Adrenal gland (tissue), 12 donors: ENCODE results near the gene HOXC11. TPM values are rescaled to one million over a fixed set of nuclear protein-coding genes. Genes with fewer than 3 reads are reported as not detected.

ENCODE experiments used
- DNase-seq, 7 donors: peaks; one replicate each; pipeline ENCODE4 v3.0.0-alpha.2; 2019 to 2020
- H3K27ac ChIP-seq, 5 donors: fragments of 200-600 bp; sonication (generic) in 4 of 5; 1 replicate in 3 of 5; 2 replicates in 2 of 5; pipeline versions ENCODE4 v1.5.1 to v1.8.0; 2016 to 2020; ENCODE audit warnings: mild to moderate bottlenecking in 1 of 5
- H3K27me3 ChIP-seq: fragments of 200-600 bp; 2 replicates; pipeline ENCODE4 v1.8.0; 2021
- H3K36me3 ChIP-seq, 2 donors: fragments of 200-600 bp; replicated peaks in 1 of 2; 1 replicate in 1 of 2; 2 replicates in 1 of 2; pipeline versions ENCODE4 v1.5.1 to v1.8.0; 2018 to 2022
- H3K4me1 ChIP-seq, 2 donors: fragments of 200-600 bp; replicated peaks in 1 of 2; 1 replicate in 1 of 2; 2 replicates in 1 of 2; pipeline versions ENCODE4 v1.5.1 to v1.8.0; 2018 to 2021
- H3K4me3 ChIP-seq, 4 donors: fragments of 200-600 bp; sonication (generic) in 3 of 4; one replicate each; pipeline ENCODE4 v1.5.1; 2016 to 2018
- H3K9me3 ChIP-seq, 3 donors: fragments of 200-600 bp; sonication (generic) in 1 of 3; replicated peaks in 1 of 3; 1 replicate in 2 of 3; 2 replicates in 1 of 3; pipeline versions ENCODE4 v1.5.1 to v1.8.0; 2016 to 2021
- CTCF ChIP-seq, 6 experiments: fragments of 450-650 bp in 4 of 6; fragments of 200-600 bp in 2 of 6; sonication (generic) in 1 of 6; IDR thresholded peaks; 1 replicate in 5 of 6; 2 replicates in 1 of 6; pipeline versions ENCODE4 v1.5.1 to v1.8.0; 2016 to 2021; ENCODE audit warnings: antibody characterized with exemption in 6 of 6, mild to moderate bottlenecking in 2 of 6, moderate library complexity in 1 of 6
- POLR2A ChIP-seq, 2 donors: fragments of 450-650 bp; IDR thresholded peaks; one replicate each; pipeline ENCODE4 v1.6.1; 2017; ENCODE audit warnings: antibody characterized with exemption in 2 of 2, mild to moderate bottlenecking in 2 of 2, moderate library complexity in 1 of 2
- WGBS, 4 donors: extraction: QIAGEN DNeasy Blood & Tissue Kit in 2 of 4; methylation state at CpG; one replicate each; pipeline versions ENCODE4 v1.1.5 to v1.1.7; 2013 to 2017; 5-methylcytosine and 5-hydroxymethylcytosine counted together
- intact Hi-C, 2 donors: fragments of 100-400 bp; cut with DNase I; formaldehyde crosslinking; loops; one replicate each; pipeline versions ENCODE4 v1.14.1 to v1.15.0; 2022 to 2023
- polyA plus RNA-seq, 3 donors: library from polyadenylated mRNA; stranded (reverse); fragments of 200-250 nt in 2 of 3; fragments of 350-450 nt in 1 of 3; fragmentation: Illumina TruSeq in 1 of 3; extraction: RNeasy Lipid Tissue Mini Kit (QIAGEN cat#74804) in 1 of 3; gene quantifications; one replicate each; pipeline ENCODE4 v1.2.3, GENCODE V29; 2013 to 2014
- total RNA-seq, 9 donors: library from RNA; depleted of rRNA in 4 of 9; stranded (reverse); fragments of >200 nt in 4 of 9; fragments of 120-200 nt in 1 of 9; fragmentation: NEBNext Ultra II Directional in 1 of 9; extraction: Animal tissue kit (Norgen Biotek cat#: 25700) in 1 of 9; gene quantifications; one replicate each; pipeline versions ENCODE4 v1.1.0 to v1.2.4, GENCODE V29; 2013 to 2023
- donor health status: healthy with polysubstance abuse.
- donor health status: Bipolar disorder and iron deficiency.
- donor health status: DM: yes; HTN: yes; CAD: no.
- donor health status: DM: no; HTN: no; CAD: no.
- donor health status: DM: no; HTN: no; CAD: no.
- donor health status: DM: yes; HTN: yes; CAD: no.

The HOXC11 gene
- total and polyA plus RNA-seq, 12 donors, result not detected

- Histone ChIP-seq H3K9me3 (no peaks in the 10 kb centered on the region), H3K27me3 (peaks cover 100% of the 10 kb centered on the region), H3K27ac (no peak overlapping the region), H3K4me1 (no peaks in the 10 kb centered on the region), H3K36me3 (no peaks in the 10 kb centered on the region), H3K4me3 (no peak overlapping the region)
- WGBS, 4 donors, result 16 to 22% (median 19%) methylated on average over 5 of the region's 5 CpGs
- DNase-seq, result no peak
- intact Hi-C loops, result no loop called here
- TF ChIP-seq CTCF (IDR thresholded peaks at IDR 0.05) (no peak), POLR2A (IDR thresholded peaks at IDR 0.05) (no peak)
Observed at GRCh38 chr12:53941750-53942149, 31.2 kb upstream of the HOXC11 start.

GRCh38 chr12:53942467-53942997 lies 30.4 kb upstream of the HOXC11 start:
- H3K27me3 ChIP-seq, result peaks cover 96% of the 10 kb centered on the region
- no peak overlapping the region for H3K27ac ChIP-seq
- DNase-seq, result no peak
- WGBS, 4 donors, result 8 to 24% (median 16%) methylated on average over 2 of the region's 2 CpGs
- H3K4me3 ChIP-seq, result no peak overlapping the region
- no peak for TF ChIP-seq POLR2A (IDR thresholded peaks at IDR 0.05)
- TF ChIP-seq CTCF (IDR thresholded peaks at IDR 0.05), result no peak
- H3K4me1 ChIP-seq, result no peaks in the 10 kb centered on the region
- intact Hi-C loops, result no loop called here
- H3K36me3 ChIP-seq, result no peaks in the 10 kb centered on the region
- no peaks in the 10 kb centered on the region for H3K9me3 ChIP-seq

GRCh38 chr12:53944209-53944608 lies 28.7 kb upstream of the HOXC11 start:
- Histone ChIP-seq H3K4me1 (no peaks in the 10 kb centered on the region), H3K27ac (no peak overlapping the region), H3K36me3 (no peaks in the 10 kb centered on the region), H3K4me3 (no peak overlapping the region), H3K9me3 (no peaks in the 10 kb centered on the region), H3K27me3 (peaks cover 94% of the 10 kb centered on the region)
- WGBS, 4 donors, result 14 to 23% (median 19%) methylated on average over 4 of the region's 4 CpGs
- intact Hi-C loops, result no loop called here
- DNase-seq, result no peak
- no peak for TF ChIP-seq CTCF (IDR thresholded peaks at IDR 0.05)

- WGBS, 4 donors, result 5 to 10% (median 6%) methylated on average over 45 to 51 of the region's 51 CpGs
- intact Hi-C loops, result no loop called here
- peaks cover 93% of the 10 kb centered on the region for H3K27me3 ChIP-seq
- H3K36me3 ChIP-seq, result no peaks in the 10 kb centered on the region
- no peak for DNase-seq
- H3K4me3 ChIP-seq, result no peak overlapping the region
- H3K9me3 ChIP-seq, result no peaks in the 10 kb centered on the region
- H3K27ac ChIP-seq, result no peak overlapping the region
- no peaks in the 10 kb centered on the region for H3K4me1 ChIP-seq
- TF ChIP-seq POLR2A (IDR thresholded peaks at IDR 0.05) (no peak), CTCF (IDR thresholded peaks at IDR 0.05) (no peak)
Observed at GRCh38 chr12:53944907-53945847, 27.7 kb upstream of the HOXC11 start.
